ENCODE measurements around the gene NOM1.

Gene NOM1

DNA sequence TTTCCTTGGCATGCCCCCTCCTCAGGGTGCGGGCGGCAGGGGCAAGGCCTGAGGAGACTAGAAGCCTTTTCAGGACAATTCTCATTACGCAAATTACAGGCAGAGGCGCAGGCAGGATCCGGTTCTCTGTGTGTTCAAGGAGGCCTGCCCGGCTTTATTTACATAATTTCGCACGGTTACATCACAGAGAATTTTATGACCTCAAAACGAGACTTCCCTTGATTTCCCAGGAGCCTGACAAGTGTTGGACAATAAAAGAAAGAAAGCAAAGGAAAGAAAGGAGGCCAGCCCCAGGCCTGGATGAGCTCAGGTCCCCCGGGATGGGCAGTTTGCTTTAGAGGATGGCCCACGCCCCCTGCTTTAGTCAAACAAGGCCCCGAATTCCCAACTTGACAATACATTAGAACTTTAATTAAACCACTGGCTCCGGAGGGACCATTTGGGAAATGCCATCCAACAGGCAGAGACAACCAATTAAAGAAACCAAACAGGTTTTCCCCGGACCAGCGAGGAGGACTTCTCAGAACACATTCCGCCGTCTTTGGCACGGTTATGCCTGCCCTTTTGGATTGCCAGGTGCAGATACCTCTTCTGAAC is 58.1 kb downstream of the NOM1 start:
- DNase-seq (ENCODE audit: low read depth): no peak
- TF ChIP-seq, protein P1, sequence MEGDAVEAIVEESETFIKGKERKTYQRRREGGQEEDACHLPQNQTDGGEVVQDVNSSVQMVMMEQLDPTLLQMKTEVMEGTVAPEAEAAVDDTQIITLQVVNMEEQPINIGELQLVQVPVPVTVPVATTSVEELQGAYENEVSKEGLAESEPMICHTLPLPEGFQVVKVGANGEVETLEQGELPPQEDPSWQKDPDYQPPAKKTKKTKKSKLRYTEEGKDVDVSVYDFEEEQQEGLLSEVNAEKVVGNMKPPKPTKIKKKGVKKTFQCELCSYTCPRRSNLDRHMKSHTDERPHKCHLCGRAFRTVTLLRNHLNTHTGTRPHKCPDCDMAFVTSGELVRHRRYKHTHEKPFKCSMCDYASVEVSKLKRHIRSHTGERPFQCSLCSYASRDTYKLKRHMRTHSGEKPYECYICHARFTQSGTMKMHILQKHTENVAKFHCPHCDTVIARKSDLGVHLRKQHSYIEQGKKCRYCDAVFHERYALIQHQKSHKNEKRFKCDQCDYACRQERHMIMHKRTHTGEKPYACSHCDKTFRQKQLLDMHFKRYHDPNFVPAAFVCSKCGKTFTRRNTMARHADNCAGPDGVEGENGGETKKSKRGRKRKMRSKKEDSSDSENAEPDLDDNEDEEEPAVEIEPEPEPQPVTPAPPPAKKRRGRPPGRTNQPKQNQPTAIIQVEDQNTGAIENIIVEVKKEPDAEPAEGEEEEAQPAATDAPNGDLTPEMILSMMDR (conservative IDR thresholded peaks at IDR 0.05; ENCODE audit: control insufficient read depth, insufficient read depth, low read depth, low read length): no peak
- no peak overlapping the region for H3K4me3 ChIP-seq (ENCODE audit: control insufficient read depth, low read depth, low read length)

DNA sequence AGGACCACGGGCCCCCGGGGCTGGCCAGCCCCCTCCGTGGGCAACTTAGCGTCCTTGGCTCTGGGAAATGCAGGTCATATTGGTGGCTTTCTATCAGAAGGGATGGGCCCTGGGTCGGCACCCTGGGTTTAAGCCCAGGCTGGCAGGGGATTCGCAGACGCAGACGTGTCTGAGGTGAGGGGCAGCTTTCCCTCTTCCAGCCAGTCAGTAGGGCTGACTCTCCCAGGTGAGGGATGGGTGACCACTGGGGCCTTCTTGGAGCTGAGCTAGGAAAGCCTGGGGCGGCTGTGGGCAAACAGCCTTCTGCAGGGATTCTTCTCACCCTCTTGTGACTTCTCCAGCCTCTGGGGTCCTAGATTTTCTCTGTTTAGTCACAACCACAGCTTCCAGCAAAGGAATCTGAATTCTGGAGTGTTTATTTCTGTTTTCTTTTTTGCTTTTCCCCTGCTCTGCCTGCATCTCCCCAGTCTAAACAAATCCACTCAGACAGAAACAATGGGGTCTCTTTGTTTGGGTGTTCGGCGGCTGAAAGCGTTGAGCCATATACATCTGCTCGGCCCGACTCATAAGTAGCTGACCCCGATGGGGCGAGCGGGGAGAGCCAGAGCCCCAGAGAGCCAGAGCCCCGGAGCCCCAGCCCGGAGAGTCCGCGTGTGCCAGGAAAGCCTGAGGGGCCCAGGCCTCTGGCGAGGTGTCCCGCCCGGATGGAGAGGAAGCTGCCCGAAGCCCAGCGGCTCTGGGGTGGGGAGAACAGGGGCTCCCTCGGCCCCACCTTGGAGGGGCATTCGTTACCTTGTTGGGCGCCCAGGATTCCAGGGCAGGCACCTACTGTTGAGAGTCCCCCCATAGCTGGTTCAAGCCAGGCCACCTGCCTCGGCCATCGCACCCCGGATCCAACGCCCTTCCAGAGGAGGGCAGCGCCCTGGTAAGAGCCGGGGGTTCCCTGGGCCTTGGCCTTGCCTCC is 59.0 kb downstream of the NOM1 start:
- TF ChIP-seq, protein P1 (conservative IDR thresholded peaks at IDR 0.05; ENCODE audit: control insufficient read depth, insufficient read depth, low read depth, low read length): no peak
- no peak for DNase-seq (ENCODE audit: low read depth)
- H3K4me3 ChIP-seq (ENCODE audit: control insufficient read depth, low read depth, low read length): no peak overlapping the region

- TF ChIP-seq, protein P1 (conservative IDR thresholded peaks at IDR 0.05; ENCODE audit: control insufficient read depth, insufficient read depth, low read depth, low read length): no peak
- DNase-seq (ENCODE audit: low read depth): no peak
- H3K4me3 ChIP-seq (ENCODE audit: control insufficient read depth, low read depth, low read length): no peak overlapping the region
Observed at GRCh38 chr7:157009170-157009777, 59.8 kb downstream of the NOM1 start.

DNA sequence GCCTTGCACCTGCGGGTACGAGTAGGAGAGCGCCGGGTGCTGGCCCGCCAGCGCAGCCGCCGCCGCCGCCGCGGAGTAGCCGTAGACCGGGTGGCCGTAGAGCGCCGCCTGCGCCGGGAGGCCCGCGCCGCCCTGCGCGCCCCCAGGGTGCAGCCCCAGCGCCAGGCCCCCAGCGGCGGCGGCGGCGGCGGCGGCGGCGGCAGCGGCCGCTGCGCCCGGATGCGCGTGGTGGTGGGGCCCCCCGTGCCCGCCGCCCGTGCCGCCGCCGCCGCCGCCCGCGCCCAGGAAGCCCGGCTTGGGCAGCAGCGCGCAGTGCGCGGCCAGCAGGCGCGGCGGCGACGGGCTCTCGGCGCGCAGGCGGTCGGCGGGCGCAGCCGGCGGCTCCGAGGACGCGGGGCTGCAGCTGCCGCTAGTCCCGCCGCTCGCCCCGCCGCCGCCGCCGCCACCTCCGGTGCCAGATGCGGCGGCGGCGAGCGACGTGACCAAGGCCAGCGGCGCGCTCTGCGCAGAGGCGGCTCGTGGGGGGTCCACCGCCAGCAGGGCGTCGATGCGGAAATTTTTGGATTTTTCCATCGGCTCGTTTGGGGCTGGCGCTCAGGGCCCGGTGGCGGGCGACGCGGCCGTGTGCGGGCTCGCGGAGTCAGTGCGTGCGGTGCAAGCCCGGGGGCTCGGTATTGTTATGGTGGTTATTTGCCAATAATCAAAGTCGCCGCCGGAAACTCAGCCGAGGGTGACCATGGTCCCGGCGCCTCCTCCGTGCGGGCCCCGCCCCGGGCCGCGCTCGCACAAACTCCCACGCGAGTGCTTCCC is 60.5 kb downstream of the NOM1 start:
- TF ChIP-seq, protein P1 (conservative IDR thresholded peaks at IDR 0.05; ENCODE audit: control insufficient read depth, insufficient read depth, low read depth, low read length): no peak

GRCh38 chr7:157010588-157011332 is 61.2 kb downstream of the NOM1 start, which contains the start of gene MNX1:
Gene MNX1, minus strand, starts transcription at chr7:157010663. Its CDS starts 313 bp downstream, at chr7:157010350.
- no peak for DNase-seq (ENCODE audit: low read depth)
- TF ChIP-seq, protein P1 (conservative IDR thresholded peaks at IDR 0.05; ENCODE audit: control insufficient read depth, insufficient read depth, low read depth, low read length): no peak
- H3K4me3 ChIP-seq (ENCODE audit: control insufficient read depth, low read depth, low read length): no peak within 1 kb of the TSS

More for the DNA sequence above, 60.5 kb downstream of the NOM1 start:
- no peak overlapping the region for H3K4me3 ChIP-seq (ENCODE audit: control insufficient read depth, low read depth, low read length)
- DNase-seq (ENCODE audit: low read depth): no peak

All from fibroblast of mammary gland (primary cell).